ENCODE data around the gene ANTXR2.
"Not testable (repeated sequence)": the region's sequence is repeated elsewhere in the genome, so short reads cannot be mapped to it uniquely, and the experiment has no call there.

Gene ANTXR2

DNA sequence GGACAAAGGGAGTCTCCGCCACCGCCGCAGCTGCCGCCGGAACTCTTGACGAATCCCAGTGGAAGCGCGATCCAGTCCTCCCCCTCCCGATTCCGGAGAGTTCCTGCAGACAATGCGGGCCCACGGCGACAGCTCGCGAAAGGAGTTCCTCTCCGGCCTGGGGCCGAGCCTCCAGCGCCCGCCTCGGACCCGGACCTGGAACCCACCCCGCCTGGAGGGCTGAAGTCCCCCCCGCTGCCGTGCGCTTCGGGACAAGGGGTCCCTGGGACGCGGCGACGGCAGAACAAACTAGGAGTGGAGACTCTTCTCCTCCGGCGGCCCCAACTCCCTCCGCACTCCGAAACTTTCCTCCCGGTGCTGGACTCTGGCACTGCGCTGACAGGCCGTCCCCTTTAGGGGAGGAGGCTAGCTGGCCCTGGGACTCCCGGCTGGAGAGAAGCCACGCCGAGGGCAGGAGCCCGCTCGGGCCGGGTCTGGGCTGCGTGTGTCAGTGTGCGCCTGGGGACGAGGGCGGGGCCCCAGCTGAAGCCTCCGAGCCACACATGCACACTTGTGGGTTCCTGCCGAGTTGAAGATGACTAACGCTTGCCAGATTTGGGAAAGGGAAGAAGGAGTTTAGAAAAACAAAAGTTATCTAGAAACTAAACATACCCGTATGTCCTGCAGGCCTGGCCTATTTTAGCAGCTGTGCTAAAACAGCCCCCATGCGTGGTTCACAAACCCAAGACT is at the start of gene ANTXR2:
Gene ANTXR2, minus strand, starts transcription at position 486 of the 729 bp plus-strand sequence. CDS start 669 bp downstream, outside the sequence.
- H2AFZ ChIP-seq: peak within 1 kb of the TSS; percentile 90
- peaks cover 2% of the 10 kb centered on the region for H3K4me1 ChIP-seq
- TF ChIP-seq, protein P1, sequence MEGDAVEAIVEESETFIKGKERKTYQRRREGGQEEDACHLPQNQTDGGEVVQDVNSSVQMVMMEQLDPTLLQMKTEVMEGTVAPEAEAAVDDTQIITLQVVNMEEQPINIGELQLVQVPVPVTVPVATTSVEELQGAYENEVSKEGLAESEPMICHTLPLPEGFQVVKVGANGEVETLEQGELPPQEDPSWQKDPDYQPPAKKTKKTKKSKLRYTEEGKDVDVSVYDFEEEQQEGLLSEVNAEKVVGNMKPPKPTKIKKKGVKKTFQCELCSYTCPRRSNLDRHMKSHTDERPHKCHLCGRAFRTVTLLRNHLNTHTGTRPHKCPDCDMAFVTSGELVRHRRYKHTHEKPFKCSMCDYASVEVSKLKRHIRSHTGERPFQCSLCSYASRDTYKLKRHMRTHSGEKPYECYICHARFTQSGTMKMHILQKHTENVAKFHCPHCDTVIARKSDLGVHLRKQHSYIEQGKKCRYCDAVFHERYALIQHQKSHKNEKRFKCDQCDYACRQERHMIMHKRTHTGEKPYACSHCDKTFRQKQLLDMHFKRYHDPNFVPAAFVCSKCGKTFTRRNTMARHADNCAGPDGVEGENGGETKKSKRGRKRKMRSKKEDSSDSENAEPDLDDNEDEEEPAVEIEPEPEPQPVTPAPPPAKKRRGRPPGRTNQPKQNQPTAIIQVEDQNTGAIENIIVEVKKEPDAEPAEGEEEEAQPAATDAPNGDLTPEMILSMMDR (IDR thresholded peaks at IDR 0.05): no peak

DNA sequence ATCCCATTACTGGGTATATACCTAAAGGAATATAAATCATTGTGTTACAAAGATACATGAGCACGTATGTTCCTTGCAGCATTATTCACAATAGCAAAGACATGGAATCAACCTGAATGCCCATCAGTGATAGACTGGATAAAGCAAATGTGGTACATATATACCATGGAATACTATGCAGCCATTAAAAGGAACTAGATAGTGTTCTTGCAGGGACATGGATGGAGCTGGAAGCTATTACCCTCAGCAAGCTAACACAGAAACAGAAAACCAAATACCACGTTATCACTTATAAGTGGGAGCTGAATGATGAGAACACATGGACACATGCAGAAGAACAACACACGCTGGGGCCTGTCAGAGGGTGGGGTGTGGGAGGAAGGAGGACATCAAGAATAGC is 48.8 kb upstream of the ANTXR2 start:
- H3K79me2 ChIP-seq; H3K4me1 ChIP-seq; H3K9me3 ChIP-seq (ENCODE audit: control insufficient read depth, low read length); H3K9ac ChIP-seq; H3K4me3 ChIP-seq (ENCODE audit: low read depth, low read length); H3K27ac ChIP-seq; H3K27me3 ChIP-seq (ENCODE audit: control insufficient read depth, insufficient read depth, low read length); H3K36me3 ChIP-seq (ENCODE audit: control insufficient read depth, insufficient read depth, low read length); H2AFZ ChIP-seq; H3K4me2 ChIP-seq (ENCODE audit: low read length): not testable (repeated sequence)

More for the DNA sequence above, at the start of gene ANTXR2:
- no peaks in the 10 kb centered on the region for H3K9me3 ChIP-seq (ENCODE audit: control insufficient read depth, low read length)
- no peak within 1 kb of the TSS for H3K9ac ChIP-seq
- H3K36me3 ChIP-seq (ENCODE audit: control insufficient read depth, insufficient read depth, low read length): no peaks in the 10 kb centered on the region
- no peaks in the 10 kb centered on the region for H3K27me3 ChIP-seq (ENCODE audit: control insufficient read depth, insufficient read depth, low read length)
- H3K4me3 ChIP-seq (ENCODE audit: low read depth, low read length): peak within 1 kb of the TSS; percentile 92
- H3K79me2 ChIP-seq: no peaks in the 10 kb centered on the region
- peak within 1 kb of the TSS; percentile 72 for H3K27ac ChIP-seq
- peak within 1 kb of the TSS; percentile 90 for H3K4me2 ChIP-seq (ENCODE audit: low read length)

DNA sequence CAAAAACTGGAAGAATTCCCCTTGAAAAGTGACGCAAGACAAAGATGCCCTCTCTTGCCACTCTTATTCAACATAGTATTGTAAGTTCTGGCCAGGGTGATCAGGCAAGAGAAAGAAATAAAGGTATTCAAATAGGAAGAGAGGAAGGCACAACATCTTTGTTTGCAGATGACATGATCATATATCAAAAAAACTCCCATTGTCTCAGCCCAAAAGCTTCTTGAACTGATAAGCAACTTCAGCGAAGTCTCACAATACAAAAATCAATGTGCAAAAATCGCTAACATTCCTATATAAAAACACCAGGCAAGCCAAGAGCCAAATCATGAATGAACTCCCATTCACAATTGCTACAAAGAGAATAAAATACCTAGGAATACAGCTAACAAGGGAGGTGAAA is 46.6 kb upstream of the ANTXR2 start:
- H3K4me2 ChIP-seq (ENCODE audit: low read length); H3K27me3 ChIP-seq (ENCODE audit: control insufficient read depth, insufficient read depth, low read length); H3K9me3 ChIP-seq (ENCODE audit: control insufficient read depth, low read length); H3K4me1 ChIP-seq; H3K79me2 ChIP-seq; H3K36me3 ChIP-seq (ENCODE audit: control insufficient read depth, insufficient read depth, low read length); H2AFZ ChIP-seq; H3K27ac ChIP-seq; H3K9ac ChIP-seq; H3K4me3 ChIP-seq (ENCODE audit: low read depth, low read length): not testable (repeated sequence)

DNA sequence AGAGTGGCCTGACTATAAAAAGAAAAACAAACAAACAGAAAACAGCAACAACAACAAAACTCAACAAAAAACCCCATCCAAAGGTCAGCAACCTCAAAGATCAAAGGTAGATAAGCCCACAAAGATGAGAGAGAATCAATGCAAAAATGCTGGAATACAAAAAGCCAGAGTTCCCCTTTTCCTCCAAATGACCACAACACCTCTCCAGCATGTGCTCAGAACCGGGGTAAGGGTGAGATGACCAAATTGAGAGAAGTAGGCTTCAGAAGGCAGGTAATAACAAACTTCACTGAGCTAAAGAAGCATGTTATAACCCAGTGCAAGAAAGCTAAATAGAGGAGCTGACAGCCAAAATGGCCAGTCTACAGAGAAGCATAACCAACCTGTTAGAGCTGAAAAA is 43.5 kb upstream of the ANTXR2 start:
- no peak overlapping the region for H3K27ac ChIP-seq
- H2AFZ ChIP-seq: no peak overlapping the region
- H3K9ac ChIP-seq: no peak overlapping the region
- no peaks in the 10 kb centered on the region for H3K36me3 ChIP-seq (ENCODE audit: control insufficient read depth, insufficient read depth, low read length)
- H3K4me3 ChIP-seq (ENCODE audit: low read depth, low read length): no peak overlapping the region
- no peaks in the 10 kb centered on the region for H3K9me3 ChIP-seq (ENCODE audit: control insufficient read depth, low read length)
- H3K4me2 ChIP-seq (ENCODE audit: low read length): no peak overlapping the region
- no peaks in the 10 kb centered on the region for H3K79me2 ChIP-seq
- TF ChIP-seq, protein P1 (IDR thresholded peaks at IDR 0.05): no peak
- no peaks in the 10 kb centered on the region for H3K27me3 ChIP-seq (ENCODE audit: control insufficient read depth, insufficient read depth, low read length)
- H3K4me1 ChIP-seq: no peaks in the 10 kb centered on the region

DNA sequence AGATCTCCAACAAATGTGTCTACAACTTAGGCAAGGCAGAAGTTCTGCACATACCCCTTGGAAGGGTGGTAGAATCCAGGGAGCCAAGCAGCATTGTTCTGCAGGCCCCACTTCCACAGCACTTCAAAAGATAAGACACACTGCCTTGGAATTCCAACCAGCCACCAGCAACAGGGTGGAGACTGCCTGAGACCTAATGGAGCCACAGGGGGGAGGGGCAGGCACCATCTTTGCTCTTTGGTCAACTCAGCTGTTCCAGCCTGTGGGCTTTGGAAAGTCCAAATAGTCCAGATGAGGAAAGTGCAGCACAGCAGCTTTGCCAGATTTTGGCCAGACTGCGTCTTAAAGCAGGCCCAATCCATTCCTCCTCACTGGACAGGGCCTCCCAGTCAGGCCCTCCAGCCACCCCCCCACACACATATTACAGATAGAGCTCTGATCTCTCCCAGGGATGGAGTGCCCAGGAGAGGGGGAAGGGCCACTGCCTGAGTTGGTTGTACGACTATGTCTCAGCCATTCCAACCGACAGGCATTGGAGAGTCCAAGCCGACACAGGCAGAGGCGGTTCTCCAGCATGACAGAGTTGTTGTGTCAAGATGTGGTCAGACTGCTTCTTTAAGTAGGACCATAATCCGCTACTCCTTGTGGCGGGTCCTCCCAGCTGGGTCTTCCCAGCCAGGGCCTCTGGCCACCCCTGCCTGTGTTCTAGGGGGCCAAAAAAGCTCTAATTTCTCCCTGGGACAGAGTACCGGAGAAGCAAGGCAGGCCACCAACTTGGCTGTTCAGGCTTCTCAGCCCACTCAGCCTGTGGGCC is 42.5 kb upstream of the ANTXR2 start:
- Histone ChIP-seq H2AFZ (no peak overlapping the region), H3K27ac (no peak overlapping the region), H3K9me3 (ENCODE audit: control insufficient read depth, low read length) (no peaks in the 10 kb centered on the region), H3K9ac (no peak overlapping the region), H3K36me3 (ENCODE audit: control insufficient read depth, insufficient read depth, low read length) (no peaks in the 10 kb centered on the region), H3K79me2 (no peaks in the 10 kb centered on the region), H3K4me3 (ENCODE audit: low read depth, low read length) (no peak overlapping the region), H3K27me3 (ENCODE audit: control insufficient read depth, insufficient read depth, low read length) (no peaks in the 10 kb centered on the region), H3K4me1 (no peaks in the 10 kb centered on the region), H3K4me2 (ENCODE audit: low read length) (no peak overlapping the region)
- TF ChIP-seq, protein P1 (IDR thresholded peaks at IDR 0.05): no peak

All from parathyroid adenoma (tissue), 2 donors.